ENCODE measurements around the gene NVL.

NVL gene

GRCh38 chr1:224339442-224340033 is 9.6 kb upstream of the NVL start:
- H3K9me3 ChIP-seq (ENCODE audit: insufficient read depth, low read depth, low read length), result peaks cover 9% of the 10 kb centered on the region; the same call in 1 of the 2 replicates
- no peaks in the 10 kb centered on the region for H3K27me3 ChIP-seq (ENCODE audit: insufficient read depth, low read length, poor library complexity, severe bottlenecking)
- no peaks in the 10 kb centered on the region for H3K36me3 ChIP-seq (ENCODE audit: insufficient read depth, low read length)
- H3K9me2 ChIP-seq (replicated peaks; ENCODE audit: low read depth, low read length), result no peaks in the 10 kb centered on the region
- TF ChIP-seq, protein P1, sequence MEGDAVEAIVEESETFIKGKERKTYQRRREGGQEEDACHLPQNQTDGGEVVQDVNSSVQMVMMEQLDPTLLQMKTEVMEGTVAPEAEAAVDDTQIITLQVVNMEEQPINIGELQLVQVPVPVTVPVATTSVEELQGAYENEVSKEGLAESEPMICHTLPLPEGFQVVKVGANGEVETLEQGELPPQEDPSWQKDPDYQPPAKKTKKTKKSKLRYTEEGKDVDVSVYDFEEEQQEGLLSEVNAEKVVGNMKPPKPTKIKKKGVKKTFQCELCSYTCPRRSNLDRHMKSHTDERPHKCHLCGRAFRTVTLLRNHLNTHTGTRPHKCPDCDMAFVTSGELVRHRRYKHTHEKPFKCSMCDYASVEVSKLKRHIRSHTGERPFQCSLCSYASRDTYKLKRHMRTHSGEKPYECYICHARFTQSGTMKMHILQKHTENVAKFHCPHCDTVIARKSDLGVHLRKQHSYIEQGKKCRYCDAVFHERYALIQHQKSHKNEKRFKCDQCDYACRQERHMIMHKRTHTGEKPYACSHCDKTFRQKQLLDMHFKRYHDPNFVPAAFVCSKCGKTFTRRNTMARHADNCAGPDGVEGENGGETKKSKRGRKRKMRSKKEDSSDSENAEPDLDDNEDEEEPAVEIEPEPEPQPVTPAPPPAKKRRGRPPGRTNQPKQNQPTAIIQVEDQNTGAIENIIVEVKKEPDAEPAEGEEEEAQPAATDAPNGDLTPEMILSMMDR (conservative IDR thresholded peaks at IDR 0.05; ENCODE audit: low read length), result no peak
- TF ChIP-seq EZH2phosphoT487 (IDR thresholded peaks at IDR 0.05; ENCODE audit: borderline replicate concordance), result no peak
- no peaks in the 10 kb centered on the region for H4K20me1 ChIP-seq (ENCODE audit: insufficient read depth, low read length, poor library complexity, severe bottlenecking)
- no peaks in the 10 kb centered on the region for H3K79me2 ChIP-seq (ENCODE audit: insufficient read depth, low read length)
- H3K4me1 ChIP-seq (ENCODE audit: insufficient read depth, low read length, poor library complexity, severe bottlenecking), result peaks cover under 1% of the 10 kb centered on the region
- H3K9ac ChIP-seq (ENCODE audit: low read depth, low read length, poor library complexity, severe bottlenecking), result no peak overlapping the region
- no peaks in the 10 kb centered on the region for H3F3A ChIP-seq (ENCODE audit: low read depth)
- no peak overlapping the region for H3K4me2 ChIP-seq (ENCODE audit: low read depth, low read length, poor library complexity, severe bottlenecking)
- H3K4me3 ChIP-seq (ENCODE audit: low read length, poor library complexity, severe bottlenecking), result no peak overlapping the region
- no peak overlapping the region for H2AFZ ChIP-seq (ENCODE audit: low read length)

DNA sequence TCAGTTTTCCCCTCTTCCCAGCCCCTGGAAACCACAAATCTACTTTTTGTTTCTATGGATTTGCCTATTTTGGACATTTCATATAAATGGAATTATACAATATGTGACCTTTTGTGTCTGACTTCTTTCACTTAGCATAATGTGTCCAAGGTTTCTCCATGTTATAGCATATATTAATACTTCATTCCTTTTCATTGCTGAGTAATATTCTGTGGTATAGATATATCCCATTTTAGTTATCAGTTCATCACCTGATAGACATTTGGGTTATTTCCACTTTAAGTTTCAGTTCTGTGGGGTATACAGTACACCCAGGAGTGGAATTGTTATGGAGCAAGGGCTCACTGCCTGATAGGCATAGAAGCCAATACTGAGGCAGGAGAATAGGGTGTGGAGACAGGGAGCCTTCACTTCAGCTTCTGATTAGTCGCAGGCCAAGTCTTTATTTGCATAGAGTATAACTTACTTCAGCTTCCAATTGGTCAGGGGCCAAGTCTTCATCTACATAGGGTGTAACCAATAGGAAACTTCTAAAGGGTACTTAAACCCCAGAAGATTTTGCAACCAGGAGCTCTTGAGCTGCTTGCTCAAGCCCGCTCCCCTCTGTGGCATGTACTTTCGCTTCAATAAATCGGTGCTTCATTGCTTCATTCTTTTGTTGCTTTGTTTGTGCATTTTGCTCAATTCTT is 8.3 kb upstream of the NVL start:
- H3K36me3 ChIP-seq (ENCODE audit: insufficient read depth, low read length), result no peaks in the 10 kb centered on the region
- no peaks in the 10 kb centered on the region for H3K9me3 ChIP-seq (ENCODE audit: insufficient read depth, low read depth, low read length)
- H4K20me1 ChIP-seq (ENCODE audit: insufficient read depth, low read length, poor library complexity, severe bottlenecking), result no peaks in the 10 kb centered on the region
- no peak overlapping the region for H2AFZ ChIP-seq (ENCODE audit: low read length)
- no peaks in the 10 kb centered on the region for H3K9me2 ChIP-seq (replicated peaks; ENCODE audit: low read depth, low read length)
- TF ChIP-seq, protein P1 (conservative IDR thresholded peaks at IDR 0.05; ENCODE audit: low read length), result no peak
- TF ChIP-seq EZH2phosphoT487 (IDR thresholded peaks at IDR 0.05; ENCODE audit: borderline replicate concordance), result no peak
- no peak overlapping the region for H3K4me3 ChIP-seq (ENCODE audit: low read length, poor library complexity, severe bottlenecking)
- no peak overlapping the region for H3K4me2 ChIP-seq (ENCODE audit: low read depth, low read length, poor library complexity, severe bottlenecking)
- H3K27me3 ChIP-seq (ENCODE audit: insufficient read depth, low read length, poor library complexity, severe bottlenecking), result no peaks in the 10 kb centered on the region
- H3K9ac ChIP-seq (ENCODE audit: low read depth, low read length, poor library complexity, severe bottlenecking), result no peak overlapping the region
- H3F3A ChIP-seq (ENCODE audit: low read depth), result no peaks in the 10 kb centered on the region
- H3K79me2 ChIP-seq (ENCODE audit: insufficient read depth, low read length), result no peaks in the 10 kb centered on the region
- peaks cover 12% of the 10 kb centered on the region for H3K4me1 ChIP-seq (ENCODE audit: insufficient read depth, low read length, poor library complexity, severe bottlenecking)

- H3K36me3 ChIP-seq (ENCODE audit: insufficient read depth, low read length), result no peaks in the 10 kb centered on the region
- peaks cover under 1% of the 10 kb centered on the region for H4K20me1 ChIP-seq (ENCODE audit: insufficient read depth, low read length, poor library complexity, severe bottlenecking)
- peak overlapping the region; percentile 52 for H3K4me3 ChIP-seq (ENCODE audit: low read length, poor library complexity, severe bottlenecking)
- no peaks in the 10 kb centered on the region for H3K9me2 ChIP-seq (replicated peaks; ENCODE audit: low read depth, low read length)
- H3K79me2 ChIP-seq (ENCODE audit: insufficient read depth, low read length), result peaks cover 8% of the 10 kb centered on the region
- no peaks in the 10 kb centered on the region for H3K27me3 ChIP-seq (ENCODE audit: insufficient read depth, low read length, poor library complexity, severe bottlenecking)
- peak overlapping the region; percentile 76 for H3K4me2 ChIP-seq (ENCODE audit: low read depth, low read length, poor library complexity, severe bottlenecking)
- peak overlapping the region; percentile 80 for H2AFZ ChIP-seq (ENCODE audit: low read length)
- no peaks in the 10 kb centered on the region for H3F3A ChIP-seq (ENCODE audit: low read depth)
- peak overlapping the region; percentile 13 for H3K9ac ChIP-seq (ENCODE audit: low read depth, low read length, poor library complexity, severe bottlenecking)
- TF ChIP-seq EZH2phosphoT487 (IDR thresholded peaks at IDR 0.05; ENCODE audit: borderline replicate concordance), result no peak
- TF ChIP-seq, protein P1 (conservative IDR thresholded peaks at IDR 0.05; ENCODE audit: low read length), result no peak
- peaks cover 18% of the 10 kb centered on the region for H3K4me1 ChIP-seq (ENCODE audit: insufficient read depth, low read length, poor library complexity, severe bottlenecking)
- no peaks in the 10 kb centered on the region for H3K9me3 ChIP-seq (ENCODE audit: insufficient read depth, low read depth, low read length)
Observed at GRCh38 chr1:224333939-224334786, 4.2 kb upstream of the NVL start.

Measured in Loucy (cell line).